HCT116 (cell line): ENCODE data around the gene CREG2.

Experiments
- ATF3 ChIP-seq: IDR thresholded peaks from 2 replicates; pipeline ENCODE4 v1.6.1; 2012
- CTCF ChIP-seq, 3 experiments: fragments of 200-600 bp in 1 of 3; sonication (generic) in 1 of 3; IDR thresholded peaks in 2 of 3; conservative IDR thresholded peaks in 1 of 3; 2 replicates each; pipeline ENCODE4 v1.5.1; 2012 to 2017; ENCODE audit warnings: low read depth in 2 of 3, low read length in 2 of 3, antibody characterized with exemption in 1 of 3, borderline replicate concordance in 1 of 3, control low read depth in 1 of 3, mild to moderate bottlenecking in 1 of 3, mixed read lengths in 1 of 3, mixed run types in 1 of 3, moderate library complexity in 1 of 3; ENCODE audit not compliant: insufficient read depth in 1 of 3
- EZH2 ChIP-seq: fragments of 200-600 bp; sonication (generic); IDR thresholded peaks from 2 replicates; pipeline ENCODE4 v1.6.1; 2017; ENCODE audit warnings: antibody characterized with exemption, mixed run types
- TCF7L2 ChIP-seq: IDR thresholded peaks from 2 replicates; pipeline ENCODE4 v1.7.0; 2011; ENCODE audit warnings: borderline replicate concordance, inconsistent platforms; ENCODE audit not compliant: insufficient read depth, insufficient read length; ENCODE audit errors: extremely low read depth

GRCh38 chr2:101427240-101427639, 39.9 kb upstream of the CREG2 start:
- TF ChIP-seq ATF3 (no peak), CTCF (IDR thresholded peaks at IDR 0.05 in 2 of 3, conservative IDR thresholded peaks at IDR 0.05 in 1 of 3; ENCODE audit: borderline replicate concordance in 1 of 3, insufficient read depth in 1 of 3, low read depth in 2 of 3, low read length in 2 of 3) (no peak), EZH2 (no peak), TCF7L2 (no peak)
